Left kidney (tissue), 2 donors: ENCODE measurements around the gene CNGA1. TPM values are rescaled to one million over a fixed set of nuclear protein-coding genes. Genes with fewer than 3 reads are reported as not detected.

Experiments
- DNase-seq: peaks from one replicate; pipeline ENCODE4 v3.0.0-alpha.2; 2013
- polyA plus RNA-seq: library from polyadenylated mRNA; unstranded; fragments of 120-200 nt; gene quantifications from one replicate; pipeline ENCODE4 v1.2.1, GENCODE V29; 2013; ENCODE audit not compliant: insufficient read length

Gene CNGA1
- polyA plus RNA-seq, 1 donor = 4.7 TPM

- DNase-seq = no peak
Observed at GRCh38 chr4:47907089-47907646, 109.3 kb downstream of the CNGA1 start.

GRCh38 chr4:47899639-47900038 is 116.8 kb downstream of the CNGA1 start:
- no peak for DNase-seq

DNA sequence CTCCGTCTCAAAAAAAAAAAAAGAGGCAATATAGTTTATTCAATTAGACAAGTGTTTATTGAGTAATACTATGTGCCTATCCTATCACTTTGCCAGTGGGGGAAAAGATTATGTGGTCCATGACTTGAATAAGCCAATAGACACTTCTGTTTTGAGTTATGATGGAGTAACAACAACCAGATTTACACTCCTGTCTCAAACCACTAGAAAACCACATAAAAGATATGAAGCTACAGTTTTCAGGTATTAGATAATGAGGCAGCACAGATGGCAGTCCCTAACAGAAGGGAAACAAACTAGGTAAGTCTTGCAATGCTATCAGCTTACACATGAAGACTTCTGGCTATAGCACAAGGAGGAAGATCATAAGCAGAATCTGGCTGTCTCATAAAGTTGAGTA is 124.6 kb downstream of the CNGA1 start:
- no peak for DNase-seq

Other genes starting within 250 kb of the CNGA1 start
- gene CORIN, start 178.6 kb downstream of the CNGA1 start, polyA plus RNA-seq = 6.2 TPM
- 32.4 TPM for gene NFXL1, start 102.1 kb downstream of the CNGA1 start, polyA plus RNA-seq
- gene NIPAL1, start 91 bp upstream of the CNGA1 start, polyA plus RNA-seq = 11.0 TPM
- 3.7 TPM for gene TXK, start 117.6 kb upstream of the CNGA1 start, polyA plus RNA-seq